Measurements from ENCODE around the gene NDUFB3. TPM values are rescaled to one million over a fixed set of nuclear protein-coding genes. Genes with fewer than 3 reads are reported as not detected.
A peak's percentile ranks its signal among the peaks of the same experiment; 100 is the strongest.
"Not testable (repeated sequence)": the region's sequence is repeated elsewhere in the genome, so short reads cannot be mapped to it uniquely, and the experiment has no call there.

NDUFB3 gene
- polyA plus RNA-seq, 1 donor (not counting 4 experiments of a cell fraction or from before 2014, with no cell fraction given) = 220 TPM

- dilution Hi-C loops (cut with MboI; ENCODE audit: extremely low pct_ligation_motif_present, low sequenced_read_pairs) = no loop called here
- H3K9ac ChIP-seq (ENCODE audit: control insufficient read depth, extremely low read depth, insufficient read depth, low read length) = peak within 1 kb of the TSS; percentile 90
- DNase-seq (ENCODE audit: low read depth, low spot score) (no peak), FAIRE-seq (no peak)
- H3K4me1 ChIP-seq (ENCODE audit: control insufficient read depth, extremely low read depth, insufficient read depth, low read length) = peaks cover 21% of the 10 kb centered on the region
- H3K36me3 ChIP-seq (ENCODE audit: control insufficient read depth in 2 of 2, extremely low read depth in 1 of 2, insufficient read depth in 2 of 2, low read length in 2 of 2) = peaks cover 0 to 2% of the 10 kb centered on the region in 2 experiments
- peak within 1 kb of the TSS; percentile 34 for H2AFZ ChIP-seq (ENCODE audit: control insufficient read depth, low read length)
- no peaks in the 10 kb centered on the region for H4K20me1 ChIP-seq (ENCODE audit: control insufficient read depth, extremely low read depth, insufficient read depth, low read length)
- no peak for TF ChIP-seq EZH2 (IDR thresholded peaks at IDR 0.05; ENCODE audit: low read length)
- no peak for TF ChIP-seq CTCF (optimal IDR thresholded peaks at IDR 0.05 in 1 of 3, IDR thresholded peaks at IDR 0.05 in 1 of 3, conservative IDR thresholded peaks at IDR 0.05 in 1 of 3; ENCODE audit: extremely low read depth in 1 of 3, insufficient read depth in 2 of 3, low read length in 3 of 3)
- no peaks in the 10 kb centered on the region for H3K27me3 ChIP-seq (ENCODE audit: control insufficient read depth, extremely low read depth, insufficient read depth, low read length)
- peak within 1 kb of the TSS; percentile 72 to 84 (median 74) for H3K4me3 ChIP-seq (ENCODE audit: control insufficient read depth in 2 of 3, extremely low read depth in 1 of 3, insufficient read depth in 2 of 3, low read depth in 1 of 3, low read length in 3 of 3)
- peaks cover 25% of the 10 kb centered on the region for H3K79me2 ChIP-seq (ENCODE audit: control insufficient read depth, insufficient read depth, low read length)
- peak within 1 kb of the TSS; percentile 83 for H3K4me2 ChIP-seq (ENCODE audit: control insufficient read depth, extremely low read depth, insufficient read depth, low read depth, low read length)
- no peaks in the 10 kb centered on the region for H3K9me3 ChIP-seq (ENCODE audit: control insufficient read depth, low read depth, low read length)
- no peaks in the 10 kb centered on the region for H3K9me1 ChIP-seq (ENCODE audit: control insufficient read depth, extremely low read depth, insufficient read depth, low read length)
- H3K27ac ChIP-seq (ENCODE audit: control insufficient read depth, insufficient read depth, low read length) = peak within 1 kb of the TSS; percentile 93
Observed at GRCh38 chr2:201116115-201116958, 44.5 kb downstream of the NDUFB3 start, which contains the start of gene CFLAR. Gene CFLAR, plus strand, starts transcription at chr2:201116164. Its CDS starts 13,702 bp downstream, at chr2:201129866.

DNA sequence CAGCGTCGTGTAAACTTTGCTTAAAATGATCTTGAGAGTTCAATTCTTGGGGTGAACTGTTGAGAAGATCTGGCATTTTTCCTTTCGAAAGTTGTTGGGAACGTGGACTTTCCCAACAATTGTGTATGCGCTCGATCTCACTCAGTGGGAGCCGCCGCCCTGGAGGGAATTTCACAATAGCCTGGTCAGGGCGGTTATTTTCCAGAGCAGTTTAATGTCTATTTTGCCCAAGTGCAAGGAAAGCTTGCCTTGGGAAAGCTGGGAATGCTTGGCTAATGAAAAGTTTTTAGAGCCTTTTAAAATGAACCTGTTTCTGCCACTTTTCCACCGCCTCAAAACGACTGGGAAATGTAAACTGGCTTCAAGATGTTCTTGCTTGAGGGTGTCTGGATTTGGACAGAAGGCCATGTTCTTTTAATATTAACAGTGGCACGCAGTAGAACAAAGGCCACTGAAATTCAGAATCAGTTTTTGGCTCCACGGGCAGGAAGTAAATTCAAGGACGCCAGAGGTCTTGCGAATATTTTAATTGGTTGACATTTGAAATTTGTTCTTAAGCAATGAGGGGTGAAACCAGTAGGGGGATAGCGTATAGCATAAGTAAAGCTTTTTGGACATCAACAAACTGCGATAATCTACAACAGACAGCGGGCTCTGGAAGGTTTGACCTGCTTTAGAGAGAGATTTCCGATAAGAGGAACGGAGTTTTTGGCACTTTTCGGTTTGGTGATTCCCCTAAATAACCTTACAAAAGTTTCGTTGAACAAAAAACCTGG, 45.3 kb downstream of the NDUFB3 start:
- Histone ChIP-seq H2AFZ (ENCODE audit: control insufficient read depth, low read length) (no peak overlapping the region), H4K20me1 (ENCODE audit: control insufficient read depth, extremely low read depth, insufficient read depth, low read length) (no peaks in the 10 kb centered on the region), H3K9me1 (ENCODE audit: control insufficient read depth, extremely low read depth, insufficient read depth, low read length) (no peaks in the 10 kb centered on the region), H3K36me3 (ENCODE audit: control insufficient read depth in 2 of 2, extremely low read depth in 1 of 2, insufficient read depth in 2 of 2, low read length in 2 of 2) (peaks cover 2 to 4% of the 10 kb centered on the region in 2 experiments), H3K9ac (ENCODE audit: control insufficient read depth, extremely low read depth, insufficient read depth, low read length) (peak overlapping the region; percentile 90), H3K79me2 (ENCODE audit: control insufficient read depth, insufficient read depth, low read length) (peaks cover 32% of the 10 kb centered on the region), H3K27me3 (ENCODE audit: control insufficient read depth, extremely low read depth, insufficient read depth, low read length) (no peaks in the 10 kb centered on the region), H3K4me2 (ENCODE audit: control insufficient read depth, extremely low read depth, insufficient read depth, low read depth, low read length) (peak overlapping the region; percentile 83), H3K9me3 (ENCODE audit: control insufficient read depth, low read depth, low read length) (no peaks in the 10 kb centered on the region), H3K4me1 (ENCODE audit: control insufficient read depth, extremely low read depth, insufficient read depth, low read length) (peaks cover 21% of the 10 kb centered on the region), H3K4me3 (ENCODE audit: control insufficient read depth in 2 of 3, extremely low read depth in 1 of 3, insufficient read depth in 2 of 3, low read depth in 1 of 3, low read length in 3 of 3) (peak overlapping the region; percentile 72 to 84 (median 74)), H3K27ac (ENCODE audit: control insufficient read depth, insufficient read depth, low read length) (peak overlapping the region; percentile 93)
- DNase-seq (ENCODE audit: low read depth, low spot score) (no peak), FAIRE-seq (no peak)
- TF ChIP-seq EZH2 (IDR thresholded peaks at IDR 0.05; ENCODE audit: low read length) (no peak), CTCF (optimal IDR thresholded peaks at IDR 0.05 in 1 of 3, IDR thresholded peaks at IDR 0.05 in 1 of 3, conservative IDR thresholded peaks at IDR 0.05 in 1 of 3; ENCODE audit: extremely low read depth in 1 of 3, insufficient read depth in 2 of 3, low read length in 3 of 3) (peak in 2 of 3 experiments; percentile 14 to 43)
- dilution Hi-C loops (cut with MboI; ENCODE audit: extremely low pct_ligation_motif_present, low sequenced_read_pairs) = no loop called here

DNA sequence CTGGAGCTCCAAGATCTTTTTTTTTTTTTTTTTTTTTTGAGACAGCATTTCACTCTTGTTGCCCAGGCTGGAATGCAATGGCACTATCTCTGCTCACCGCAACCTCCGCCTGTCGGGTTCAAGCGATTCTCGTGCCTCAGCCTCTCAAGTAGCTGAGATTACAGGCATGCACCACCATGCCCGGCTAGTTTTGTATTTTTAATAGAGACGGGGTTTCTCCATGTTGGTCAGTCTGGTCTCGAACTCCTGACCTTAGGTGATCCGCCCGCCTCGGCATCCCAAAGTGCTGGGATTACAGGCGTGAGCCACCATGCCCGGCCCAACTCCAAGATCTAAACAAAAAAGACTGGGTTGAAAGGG, 45.9 kb downstream of the NDUFB3 start:
- H3K36me3 ChIP-seq (ENCODE audit: control insufficient read depth in 2 of 2, extremely low read depth in 1 of 2, insufficient read depth in 2 of 2, low read length in 2 of 2); H3K27me3 ChIP-seq (ENCODE audit: control insufficient read depth, extremely low read depth, insufficient read depth, low read length); DNase-seq (ENCODE audit: low read depth, low spot score); H3K9me1 ChIP-seq (ENCODE audit: control insufficient read depth, extremely low read depth, insufficient read depth, low read length); dilution Hi-C loops (cut with MboI; ENCODE audit: extremely low pct_ligation_motif_present, low sequenced_read_pairs); H4K20me1 ChIP-seq (ENCODE audit: control insufficient read depth, extremely low read depth, insufficient read depth, low read length); H3K9me3 ChIP-seq (ENCODE audit: control insufficient read depth, low read depth, low read length); FAIRE-seq; H2AFZ ChIP-seq (ENCODE audit: control insufficient read depth, low read length): not testable (repeated sequence)
- peaks cover 21% of the 10 kb centered on the region for H3K4me1 ChIP-seq (ENCODE audit: control insufficient read depth, extremely low read depth, insufficient read depth, low read length)
- H3K27ac ChIP-seq (ENCODE audit: control insufficient read depth, insufficient read depth, low read length) = peak overlapping the region; percentile 93
- peak overlapping the region; percentile 90 for H3K9ac ChIP-seq (ENCODE audit: control insufficient read depth, extremely low read depth, insufficient read depth, low read length)
- peaks cover 38% of the 10 kb centered on the region for H3K79me2 ChIP-seq (ENCODE audit: control insufficient read depth, insufficient read depth, low read length)
- H3K4me3 ChIP-seq (ENCODE audit: control insufficient read depth in 2 of 3, extremely low read depth in 1 of 3, insufficient read depth in 2 of 3, low read depth in 1 of 3, low read length in 3 of 3) = peak overlapping the region; percentile 72 to 84 (median 74)
- H3K4me2 ChIP-seq (ENCODE audit: control insufficient read depth, extremely low read depth, insufficient read depth, low read depth, low read length) = peak overlapping the region; percentile 83
